Naive thymus-derived CD8-positive, alpha-beta T cell (primary cell): ENCODE results near the gene PSMD1. TPM values are rescaled to one million over a fixed set of nuclear protein-coding genes. Genes with fewer than 3 reads are reported as not detected.

Experiments used
- ATAC-seq, 2 donors: fragments of 150-1000 bp; cut with Tn5 transposase in 1 of 2; sonication (Bioruptor Pico), chemical (Tn5 transposase) in 1 of 2; 1 replicate in 1 of 2; 2 replicates in 1 of 2; pipeline ENCODE4 v1.10.0; 2021; ENCODE audit warnings: mild to moderate bottlenecking in 2 of 2, moderate library complexity in 2 of 2
- POLR2A ChIA-PET: fragments of 350-600 bp; sonication (Branson Sonifier 250); formaldehyde crosslinking; loops from one replicate; lab custom pipeline; 2021; ENCODE audit warnings: antibody characterized with exemption; lab: Charles Lee
- DNase-seq, 10 donors: peaks; one replicate each; pipeline versions ENCODE4 v3.0.0 to v3.0.0-alpha.2; 2020 to 2022
- H3K27ac Mint-ChIP-seq, 10 donors: one replicate each; pipeline ENCODE4 v1.8.0; 2020 to 2022; ENCODE audit warnings: mild to moderate bottlenecking in 10 of 10, mixed read lengths in 10 of 10, moderate library complexity in 4 of 10, inconsistent platforms in 1 of 10
- H3K27me3 Mint-ChIP-seq, 5 donors: one replicate each; pipeline ENCODE4 v1.8.0; 2021 to 2022; ENCODE audit warnings: mixed read lengths in 5 of 5
- H3K36me3 Mint-ChIP-seq, 3 donors: one replicate each; pipeline ENCODE4 v1.8.0; 2020 to 2022; ENCODE audit warnings: mixed read lengths in 3 of 3, mild to moderate bottlenecking in 2 of 3, inconsistent platforms in 1 of 3
- H3K4me1 Mint-ChIP-seq, 4 donors: one replicate each; pipeline ENCODE4 v1.8.0; 2021 to 2022; ENCODE audit warnings: mixed read lengths in 4 of 4
- H3K4me3 Mint-ChIP-seq, 10 donors: one replicate each; pipeline ENCODE4 v1.8.0; 2020 to 2022; ENCODE audit warnings: mild to moderate bottlenecking in 10 of 10, mixed read lengths in 10 of 10, moderate library complexity in 6 of 10, inconsistent platforms in 1 of 10
- H3K9me3 Mint-ChIP-seq, 9 donors: one replicate each; pipeline ENCODE4 v1.8.0; 2020 to 2022; ENCODE audit warnings: mixed read lengths in 9 of 9, mild to moderate bottlenecking in 3 of 9, inconsistent platforms in 1 of 9, moderate library complexity in 1 of 9
- polyA plus RNA-seq, 3 donors: library from polyadenylated mRNA; unstranded; fragments of 300-500 nt; fragmentation: Illumina TruSeq; gene quantifications; one replicate each; pipeline ENCODE4 v1.2.3, GENCODE V29; 2021
- total RNA-seq, 8 experiments: library from RNA in 2 of 8; stranded (reverse) in 2 of 8; gene quantifications; one replicate each; pipeline ENCODE4 v1.2.3 and lab custom pipeline; 2021 to 2026

PSMD1 gene
- 10 to 100 TPM; 41.6 to 46.0 TPM for total RNA-seq
- polyA plus RNA-seq: 10 to 100 TPM; 43.0 to 54.3 (median 48.3) TPM
- 54.1 to 376 (median 103) reads per million in 6 experiments for total RNA-seq (lab: John Stamatoyannopoulos, UW)

DNA sequence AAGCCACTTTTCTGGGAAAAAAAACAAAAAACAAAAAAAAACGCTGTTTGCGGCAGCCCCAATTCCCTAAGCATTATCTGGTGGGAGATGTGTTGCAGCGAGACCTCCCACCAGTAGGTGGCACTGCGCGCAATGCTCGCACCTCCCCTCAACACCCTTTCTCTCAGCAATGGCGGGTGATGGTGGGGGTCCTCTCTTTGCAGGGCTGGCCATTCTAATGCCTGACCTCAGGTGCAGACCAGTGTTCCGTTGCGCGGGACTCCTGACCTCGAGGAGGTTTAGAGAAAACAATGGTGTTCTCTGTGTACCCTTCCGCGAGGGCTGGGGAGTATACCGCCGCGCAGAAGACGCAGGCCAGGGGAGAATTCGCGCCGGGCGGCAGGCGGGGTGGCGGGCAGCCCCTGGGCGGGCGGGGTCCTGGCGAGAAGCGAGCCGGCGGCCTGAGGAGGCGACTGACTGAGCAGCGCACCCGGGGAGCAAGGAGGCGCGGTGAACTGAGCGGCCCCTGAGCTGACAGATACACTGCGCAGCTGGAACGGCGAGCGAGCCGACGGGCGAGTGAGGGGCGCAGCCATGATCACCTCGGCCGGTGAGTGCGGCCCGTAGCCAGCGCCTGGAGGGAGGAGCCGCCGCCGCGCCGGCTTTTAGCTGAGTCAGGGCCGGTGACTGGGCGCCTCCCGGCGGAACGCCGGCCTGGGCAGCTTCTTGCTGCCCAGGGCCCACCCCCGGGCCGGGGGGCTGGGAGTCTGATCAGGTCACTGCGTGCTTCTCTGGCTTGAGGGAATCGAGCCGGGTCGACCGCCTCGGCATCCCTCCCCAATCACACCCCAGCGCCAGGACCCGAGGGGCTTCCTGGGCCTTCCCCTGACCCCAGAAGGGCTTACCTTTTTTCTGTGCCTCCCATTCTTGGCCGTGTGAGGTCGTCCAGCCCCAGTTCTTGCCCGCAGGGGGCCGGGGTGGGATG is at the start of gene PSMD1:
PSMD1 (plus strand) TSS at position 415 of the 964 bp plus-strand sequence; CDS start at position 574, 159 bp downstream.
- H3K27ac Mint-ChIP-seq: peak within 1 kb of the TSS; percentile 99 to 100 (median 100)
- H3K9me3 Mint-ChIP-seq: no peaks in the 10 kb centered on the region
- peaks cover 28 to 60% (median 54%) of the 10 kb centered on the region in 4 donors for H3K4me1 Mint-ChIP-seq
- DNase-seq (peak; percentile 86 to 99 (median 94)), ATAC-seq (peak; percentile 83)
- peak within 1 kb of the TSS; percentile 91 to 99 (median 98) for H3K4me3 Mint-ChIP-seq
- peaks cover 0 to 13% (median 0%) of the 10 kb centered on the region in 5 donors for H3K27me3 Mint-ChIP-seq
- H3K36me3 Mint-ChIP-seq: peaks cover 0 to 4% (median 0%) of the 10 kb centered on the region in 3 donors
- POLR2A ChIA-PET: no interaction called here

DNA sequence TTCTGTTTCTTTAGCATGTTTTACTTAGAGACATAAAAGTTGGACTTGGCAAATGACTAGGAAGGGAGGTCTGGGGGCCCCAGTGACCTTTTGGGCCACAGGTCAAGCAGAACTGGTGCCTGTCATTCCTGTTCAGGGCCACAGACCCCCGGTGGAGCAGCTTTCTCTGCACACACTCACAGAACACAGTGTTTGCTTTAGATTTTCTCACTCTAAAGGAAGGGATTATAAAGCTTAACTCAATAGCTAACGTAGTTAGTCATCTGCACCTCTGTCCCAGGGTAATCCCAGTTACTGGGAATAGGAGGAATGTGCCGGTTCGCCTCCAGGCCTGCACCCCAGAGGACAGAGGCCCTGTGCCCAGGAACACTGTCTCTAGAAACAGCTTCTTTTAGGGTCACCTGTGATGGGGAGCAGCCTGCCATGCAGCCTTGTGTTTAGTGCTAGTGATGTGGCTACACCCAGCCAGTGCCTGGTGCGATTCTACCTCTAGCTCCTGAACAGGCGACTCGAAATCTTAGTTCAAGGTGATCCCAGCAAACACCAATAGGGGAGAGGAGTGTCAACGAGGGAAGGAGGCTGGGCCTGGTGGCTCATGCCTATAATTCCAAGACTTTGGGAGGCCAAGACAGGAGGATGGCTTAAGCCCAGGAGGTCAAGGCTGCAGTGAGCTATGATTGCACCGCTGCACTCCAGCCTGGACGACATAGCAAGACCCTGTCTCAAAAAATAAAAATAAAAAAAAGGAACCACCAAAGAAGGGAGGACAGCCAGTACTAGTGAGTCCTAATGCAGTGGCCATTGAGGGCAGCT is 49.2 kb upstream of the PSMD1 start:
- DNase-seq (no peak), ATAC-seq (no peak)
- POLR2A ChIA-PET: no interaction called here
- H3K4me3 Mint-ChIP-seq: no peak overlapping the region
- H3K27me3 Mint-ChIP-seq: peaks cover 0 to 17% (median 0%) of the 10 kb centered on the region in 5 donors
- H3K4me1 Mint-ChIP-seq: peaks cover 0 to 4% (median 0%) of the 10 kb centered on the region in 4 donors
- H3K27ac Mint-ChIP-seq: no peak overlapping the region
- H3K9me3 Mint-ChIP-seq: peaks cover 0 to 22% (median 3%) of the 10 kb centered on the region in 9 donors
- H3K36me3 Mint-ChIP-seq: peaks cover 0 to 5% (median 0%) of the 10 kb centered on the region in 3 donors

DNA sequence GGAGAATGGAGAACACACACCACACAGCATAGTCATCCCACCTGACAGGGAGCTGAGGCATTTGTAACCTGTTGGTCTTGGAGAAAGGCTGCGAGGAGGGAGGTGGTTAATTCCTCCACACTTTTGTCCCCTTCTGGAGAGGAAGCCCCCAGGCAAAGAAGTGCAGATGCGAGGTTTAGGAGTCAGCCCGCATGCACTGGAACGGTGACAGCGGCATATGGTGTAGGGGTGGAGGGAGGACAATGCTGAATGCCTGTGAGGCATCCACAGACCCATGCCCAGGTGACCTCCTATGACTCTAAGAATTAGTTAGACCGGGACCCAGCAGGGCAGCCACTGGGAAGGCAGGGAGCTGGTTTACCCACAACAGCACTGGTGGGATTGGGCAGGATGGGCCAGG is 48.5 kb upstream of the PSMD1 start:
- Mint-ChIP-seq H3K27ac (no peak overlapping the region), H3K4me3 (no peak overlapping the region), H3K9me3 (peaks cover 0 to 22% (median 3%) of the 10 kb centered on the region in 9 donors), H3K27me3 (peaks cover 0 to 17% (median 4%) of the 10 kb centered on the region in 5 donors), H3K4me1 (peaks cover 0 to 4% (median 0%) of the 10 kb centered on the region in 4 donors), H3K36me3 (peaks cover 0 to 5% (median 0%) of the 10 kb centered on the region in 3 donors)
- no peak for DNase-seq
- POLR2A ChIA-PET: no interaction called here
- ATAC-seq: no peak

DNA sequence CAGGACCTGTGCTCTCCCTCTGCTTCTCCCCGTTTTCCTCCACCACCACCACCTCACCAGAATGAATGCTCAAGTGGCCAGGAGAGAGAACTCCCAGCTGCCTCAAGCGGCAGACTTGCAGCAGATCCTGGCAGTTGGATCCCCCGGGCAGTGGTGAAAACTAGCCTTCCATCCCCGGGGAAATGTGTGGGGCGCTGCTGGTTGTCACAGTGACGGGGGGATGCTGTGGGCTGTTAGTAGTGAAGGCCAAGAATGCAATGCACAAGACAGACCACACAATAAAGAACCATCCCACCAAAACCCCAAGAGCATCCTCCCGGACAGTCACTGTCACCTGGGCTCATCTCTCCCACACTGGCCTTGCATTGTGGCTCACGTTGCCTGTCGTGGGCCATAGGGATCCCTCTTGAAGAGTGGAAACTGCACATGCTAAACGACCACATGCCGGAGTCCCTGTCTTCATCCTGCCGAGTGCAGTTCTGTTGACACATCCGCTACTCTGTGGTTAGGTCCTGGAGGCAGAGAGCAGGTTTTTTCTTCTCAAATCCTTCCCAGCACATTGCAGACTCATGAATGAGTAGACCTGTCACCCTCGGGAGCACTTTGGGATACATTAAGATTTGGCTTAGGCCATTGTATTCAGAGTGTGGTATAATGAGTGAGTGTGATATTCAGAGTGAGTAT is 47.3 kb upstream of the PSMD1 start:
- DNase-seq (no peak), ATAC-seq (no peak)
- Mint-ChIP-seq H3K4me3 (no peak overlapping the region), H3K36me3 (peaks cover 0 to 5% (median 0%) of the 10 kb centered on the region in 3 donors), H3K27ac (no peak overlapping the region), H3K9me3 (peaks cover 0 to 16% (median 3%) of the 10 kb centered on the region in 9 donors), H3K4me1 (peaks cover 0 to 4% (median 0%) of the 10 kb centered on the region in 4 donors), H3K27me3 (peaks cover under 1 to 16% (median 5%) of the 10 kb centered on the region in 5 donors)
- POLR2A ChIA-PET: no interaction called here

DNA sequence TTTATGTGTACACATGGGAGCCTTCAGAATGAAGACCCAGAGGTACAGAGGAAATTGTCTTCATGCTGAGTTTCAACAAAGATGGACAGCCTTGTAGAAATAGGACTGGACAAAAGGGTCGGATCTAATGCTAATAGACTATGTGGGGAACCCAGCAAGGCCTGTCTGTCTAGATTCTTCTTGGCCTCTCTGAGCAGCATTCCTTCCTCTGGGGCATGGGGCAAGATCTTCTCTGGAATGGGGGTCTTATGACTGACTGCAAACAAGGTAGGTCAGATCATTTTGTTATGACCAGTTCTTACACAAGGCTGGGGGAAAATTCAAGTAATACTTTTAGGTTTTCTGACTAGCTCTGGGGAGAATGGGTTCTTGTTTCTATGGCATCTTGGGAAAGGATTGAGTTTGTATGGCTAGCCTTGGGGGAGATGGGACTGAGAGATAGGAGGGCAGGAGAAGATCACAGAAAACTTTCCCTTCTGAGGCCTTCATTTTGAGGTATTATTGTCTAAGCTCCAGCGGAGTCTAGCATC is 46.4 kb upstream of the PSMD1 start:
- H3K9me3 Mint-ChIP-seq: peaks cover 0 to 7% (median 2%) of the 10 kb centered on the region in 9 donors
- H3K36me3 Mint-ChIP-seq: peaks cover 0 to 4% (median 0%) of the 10 kb centered on the region in 3 donors
- peaks cover 4 to 19% (median 8%) of the 10 kb centered on the region in 5 donors for H3K27me3 Mint-ChIP-seq
- POLR2A ChIA-PET: no interaction called here
- DNase-seq (no peak), ATAC-seq (no peak)
- no peak overlapping the region for H3K27ac Mint-ChIP-seq
- H3K4me1 Mint-ChIP-seq: peaks cover 0 to 4% (median 0%) of the 10 kb centered on the region in 4 donors
- H3K4me3 Mint-ChIP-seq: no peak overlapping the region

DNA sequence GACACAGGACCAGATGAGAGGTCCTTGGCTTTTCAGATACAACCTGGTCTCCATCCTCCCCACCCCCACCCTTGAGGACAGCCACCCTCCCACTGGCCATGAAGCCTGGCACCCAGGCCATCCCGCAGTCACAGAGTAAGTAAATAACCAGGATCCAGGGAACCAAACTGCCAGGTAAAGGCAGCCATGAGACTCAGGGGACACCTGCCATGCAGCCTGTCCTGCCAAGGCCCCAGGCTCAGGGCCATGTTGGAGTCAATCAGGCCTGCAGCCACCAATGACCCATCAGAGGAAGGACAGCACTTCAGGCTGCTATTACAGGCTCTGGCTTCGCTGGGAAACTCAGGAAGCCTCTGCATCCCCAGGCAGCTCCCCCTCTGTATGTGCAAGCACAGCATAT is 45.1 kb upstream of the PSMD1 start:
- H3K36me3 Mint-ChIP-seq: no peaks in the 10 kb centered on the region
- POLR2A ChIA-PET: no interaction called here
- no peak for DNase-seq
- no peak for ATAC-seq
- H3K9me3 Mint-ChIP-seq: no peaks in the 10 kb centered on the region
- peaks cover 4 to 19% (median 8%) of the 10 kb centered on the region in 5 donors for H3K27me3 Mint-ChIP-seq
- no peak overlapping the region for H3K27ac Mint-ChIP-seq
- peaks cover 0 to 1% (median 0%) of the 10 kb centered on the region in 4 donors for H3K4me1 Mint-ChIP-seq
- H3K4me3 Mint-ChIP-seq: no peak overlapping the region

DNA sequence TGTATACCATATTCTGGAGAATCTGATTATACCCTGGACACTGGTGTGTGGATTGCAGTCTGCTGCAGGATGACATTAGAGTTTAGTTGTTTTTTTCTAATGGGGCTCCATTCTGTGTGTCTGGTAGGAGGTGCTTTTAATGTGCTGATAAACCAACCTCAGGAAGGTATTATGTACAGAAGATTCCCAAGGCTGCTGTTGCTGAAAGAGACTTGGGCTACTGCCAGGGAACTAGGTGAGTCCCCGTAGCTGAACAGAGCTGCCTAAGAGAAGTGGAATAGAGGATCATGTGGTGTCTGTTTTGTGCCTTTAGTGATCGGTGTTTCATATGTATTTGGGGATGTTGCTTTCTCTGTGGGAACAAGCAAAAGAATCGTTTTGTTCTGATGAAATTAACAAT is 44.2 kb upstream of the PSMD1 start:
- H3K27me3 Mint-ChIP-seq: peaks cover 5 to 25% (median 8%) of the 10 kb centered on the region in 5 donors
- no peak overlapping the region for H3K27ac Mint-ChIP-seq
- no peak overlapping the region for H3K4me3 Mint-ChIP-seq
- no peaks in the 10 kb centered on the region for H3K9me3 Mint-ChIP-seq
- DNase-seq (no peak), ATAC-seq (no peak)
- POLR2A ChIA-PET: no interaction called here
- no peaks in the 10 kb centered on the region for H3K36me3 Mint-ChIP-seq
- peaks cover 0 to 4% (median 1%) of the 10 kb centered on the region in 4 donors for H3K4me1 Mint-ChIP-seq

DNA sequence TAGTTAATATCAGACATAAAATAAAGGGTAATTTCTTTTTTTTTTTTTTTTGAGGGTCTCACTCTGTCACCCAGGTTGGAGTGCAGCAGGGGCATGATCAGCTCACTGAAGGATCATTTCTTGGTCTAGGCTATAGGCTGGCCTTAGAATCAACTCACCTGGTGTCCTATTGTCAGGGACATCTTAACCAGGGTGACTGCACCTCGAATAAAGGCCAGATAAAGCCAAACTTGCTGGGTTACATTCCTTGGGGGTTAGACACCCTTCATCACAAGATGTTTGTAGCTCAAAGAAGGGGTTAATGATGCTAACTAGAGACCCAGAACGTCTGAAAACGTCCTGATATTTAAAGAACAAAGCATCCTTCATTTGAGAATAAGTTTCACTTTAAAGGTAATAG is 42.8 kb upstream of the PSMD1 start:
- peaks cover 5 to 25% (median 11%) of the 10 kb centered on the region in 5 donors for H3K27me3 Mint-ChIP-seq
- POLR2A ChIA-PET: no interaction called here
- no peak for ATAC-seq

DNA sequence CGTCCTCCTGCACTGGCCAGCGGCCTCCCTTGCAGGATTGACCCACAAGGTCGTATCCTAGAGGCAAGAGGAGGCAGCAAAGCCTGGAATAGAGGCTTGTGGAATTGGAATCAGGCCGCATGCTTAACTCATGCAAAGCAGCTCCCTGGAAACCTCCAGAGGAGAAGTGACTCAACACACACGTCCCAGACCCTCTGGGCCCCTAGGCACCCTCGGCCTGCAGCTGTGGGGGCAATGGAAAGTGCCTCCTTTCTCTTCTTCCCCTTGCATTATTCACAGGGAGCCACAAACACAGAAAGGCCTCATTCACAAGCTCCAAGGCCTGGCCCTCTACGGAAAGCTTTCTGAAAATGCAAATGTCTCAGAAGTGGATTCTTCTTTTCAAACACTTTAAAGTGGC is 41.2 kb upstream of the PSMD1 start:
- Mint-ChIP-seq H3K36me3 (no peaks in the 10 kb centered on the region), H3K27me3 (peaks cover 5 to 21% (median 11%) of the 10 kb centered on the region in 5 donors), H3K27ac (no peak overlapping the region), H3K4me1 (peaks cover 0 to 4% (median 1%) of the 10 kb centered on the region in 4 donors), H3K9me3 (no peaks in the 10 kb centered on the region), H3K4me3 (no peak overlapping the region)
- no peak for ATAC-seq
- no peak for DNase-seq
- POLR2A ChIA-PET: no interaction called here

More for the DNA sequence above, 42.8 kb upstream of the PSMD1 start:
- H3K4me1 Mint-ChIP-seq: peaks cover 0 to 4% (median 1%) of the 10 kb centered on the region in 4 donors
- no peak overlapping the region for H3K4me3 Mint-ChIP-seq
- H3K27ac Mint-ChIP-seq: no peak overlapping the region
- no peaks in the 10 kb centered on the region for H3K36me3 Mint-ChIP-seq
- no peaks in the 10 kb centered on the region for H3K9me3 Mint-ChIP-seq
- DNase-seq: no peak

DNA sequence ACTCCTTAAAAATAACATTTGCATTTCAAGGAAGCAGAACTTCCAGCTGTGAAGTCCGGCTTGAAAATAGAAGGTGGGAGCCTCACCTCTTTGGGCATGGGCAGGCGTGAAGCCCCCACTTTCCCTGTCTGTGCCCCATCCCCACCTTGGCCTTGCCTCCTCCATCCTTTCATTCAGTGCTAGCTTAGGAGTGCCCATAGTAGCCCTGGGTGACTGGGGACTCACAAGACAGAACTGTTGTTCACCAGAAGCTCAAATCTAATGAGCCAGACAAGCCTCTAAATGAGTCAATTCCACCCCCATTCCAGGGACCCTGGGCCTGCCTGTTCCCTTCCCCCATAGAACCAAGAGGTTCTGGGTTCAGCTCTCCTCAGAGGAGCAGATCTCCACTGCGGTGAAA is 40.7 kb upstream of the PSMD1 start:
- H3K36me3 Mint-ChIP-seq: peaks cover 0 to 4% (median 0%) of the 10 kb centered on the region in 3 donors
- H3K4me1 Mint-ChIP-seq: peaks cover 0 to 4% (median 1%) of the 10 kb centered on the region in 4 donors
- DNase-seq (no peak), ATAC-seq (no peak)
- peaks cover 5 to 21% (median 11%) of the 10 kb centered on the region in 5 donors for H3K27me3 Mint-ChIP-seq
- POLR2A ChIA-PET: no interaction called here
- no peak overlapping the region for H3K27ac Mint-ChIP-seq
- H3K9me3 Mint-ChIP-seq: no peaks in the 10 kb centered on the region
- no peak overlapping the region for H3K4me3 Mint-ChIP-seq

DNA sequence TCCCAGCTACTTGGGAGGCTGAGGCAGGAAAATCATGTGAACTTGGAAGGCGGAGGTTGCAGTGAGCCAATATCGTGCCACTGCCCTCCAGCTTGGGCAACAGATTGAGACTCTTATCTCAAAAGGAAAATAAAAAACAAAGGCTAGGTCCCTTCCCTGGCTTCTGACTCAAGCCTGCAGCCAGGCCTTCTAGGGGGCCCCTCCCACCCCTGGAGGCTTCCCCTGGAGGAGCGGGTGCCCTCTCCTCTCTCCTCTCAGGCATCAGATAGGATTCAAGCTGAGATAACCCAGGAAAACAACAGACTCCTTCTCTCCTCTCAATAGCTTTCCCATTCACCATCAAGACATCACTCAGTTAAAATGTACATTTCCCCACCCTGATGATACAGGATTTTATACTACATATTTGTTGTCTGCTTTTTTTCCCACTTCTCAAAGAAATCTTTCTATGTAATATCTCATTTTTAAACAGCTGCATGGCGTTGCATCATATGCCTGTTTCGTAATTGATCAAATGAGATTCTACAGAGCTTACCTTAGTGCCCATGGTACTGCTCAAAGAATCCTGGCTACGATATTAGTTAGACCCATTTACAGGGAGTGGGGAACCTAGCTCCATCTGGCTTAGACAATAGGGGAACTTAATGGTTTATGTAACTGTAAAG is 40.0 kb upstream of the PSMD1 start:
- DNase-seq (no peak), ATAC-seq (no peak)
- Mint-ChIP-seq H3K9me3 (no peaks in the 10 kb centered on the region), H3K27me3 (peaks cover 5 to 21% (median 11%) of the 10 kb centered on the region in 5 donors), H3K4me3 (no peak overlapping the region), H3K36me3 (peaks cover 0 to 6% (median 0%) of the 10 kb centered on the region in 3 donors), H3K4me1 (peaks cover 0 to 4% (median 1%) of the 10 kb centered on the region in 4 donors), H3K27ac (peak overlapping the region in 1 of 10 donors; percentile 34)
- POLR2A ChIA-PET: interaction anchor here (0.9 kb wide), 1 partner anchor 234 kb away, joined by 5 read pairs; no protein-coding TSS in a partner anchor
